Heart left ventricle (tissue), 16 donors: ENCODE results near the gene UMODL1. TPM values are rescaled to one million over a fixed set of nuclear protein-coding genes. Genes with fewer than 3 reads are reported as not detected.

ENCODE experiments used
- ATAC-seq, 4 donors: fragments of 200-7000 bp; cut with Tn5 transposase; one replicate each; pipeline ENCODE4 v1.9.1; 2020 to 2022; ENCODE audit warnings: moderate library complexity in 4 of 4, mild to moderate bottlenecking in 3 of 4, moderate number of reproducible peaks in 1 of 4
- DNase-seq, 5 donors: peaks; one replicate each; pipeline ENCODE4 v3.0.0-alpha.2; 2020
- H3K27ac ChIP-seq, 12 donors: fragments of 200-600 bp; sonication (generic) in 4 of 12; one replicate each; pipeline versions ENCODE4 v1.5.0 to v1.8.0; 2016 to 2022; ENCODE audit warnings: mild to moderate bottlenecking in 2 of 12
- H3K27me3 ChIP-seq, 9 donors: fragments of 200-600 bp; sonication (generic) in 2 of 9; one replicate each; pipeline versions ENCODE4 v1.5.1 to v1.8.0; 2016 to 2022; ENCODE audit warnings: mild to moderate bottlenecking in 3 of 9
- H3K36me3 ChIP-seq, 9 donors: fragments of 200-600 bp; sonication (generic) in 2 of 9; one replicate each; pipeline versions ENCODE4 v1.5.0 to v1.8.0; 2018 to 2022; ENCODE audit warnings: mild to moderate bottlenecking in 2 of 9
- H3K4me1 ChIP-seq, 12 donors: fragments of 200-600 bp; sonication (generic) in 4 of 12; one replicate each; pipeline versions ENCODE4 v1.5.0 to v1.8.0; 2016 to 2022; ENCODE audit warnings: mild to moderate bottlenecking in 3 of 12
- H3K4me3 ChIP-seq, 12 donors: fragments of 200-600 bp; sonication (generic) in 4 of 12; one replicate each; pipeline versions ENCODE4 v1.5.0 to v1.8.0; 2017 to 2022; ENCODE audit warnings: mild to moderate bottlenecking in 9 of 12, moderate library complexity in 4 of 12
- H3K9me3 ChIP-seq, 12 donors: fragments of 200-600 bp; sonication (generic) in 4 of 12; one replicate each; pipeline versions ENCODE4 v1.5.0 to v1.8.0; 2016 to 2022; ENCODE audit warnings: mild to moderate bottlenecking in 1 of 12
- POLR2A ChIP-seq, 2 donors: fragments of 450-650 bp; IDR thresholded peaks; one replicate each; pipeline ENCODE4 v1.6.1; 2017; ENCODE audit warnings: antibody characterized with exemption in 2 of 2, mild to moderate bottlenecking in 2 of 2, moderate library complexity in 2 of 2
- WGBS, 4 donors: extraction: QIAGEN DNeasy Blood & Tissue Kit in 2 of 4; methylation state at CpG; one replicate each; pipeline versions ENCODE4 v1.1.5 to v1.1.7; 2013 to 2018; 5-methylcytosine and 5-hydroxymethylcytosine counted together
- intact Hi-C, 10 donors: fragments of 100-400 bp; cut with DNase I; formaldehyde crosslinking; loops; one replicate each; pipeline versions ENCODE4 v1.11.1 to v1.14.2; 2022
- polyA plus RNA-seq, 2 donors: library from polyadenylated mRNA; stranded (reverse); fragments of 200-250 nt; gene quantifications; one replicate each; pipeline ENCODE4 v1.2.3, GENCODE V29; 2013
- total RNA-seq, 9 donors: library from RNA; depleted of rRNA in 2 of 9; stranded (reverse); fragments of >200 nt in 2 of 9; fragmentation: NEBNext Ultra II Directional in 3 of 9; extraction: Animal tissue kit (Norgen Biotek cat#: 25700) in 3 of 9; gene quantifications; one replicate each; pipeline versions ENCODE4 v1.1.0 to v1.2.4, GENCODE V29; 2016 to 2023
- TF ChIP-seq, protein P1 (sequence below), 12 donors: fragments of 200-600 bp; sonication (generic) in 4 of 12; IDR thresholded peaks; one replicate each; pipeline versions ENCODE4 v1.5.0 to v1.8.0; 2018 to 2022; ENCODE audit warnings: antibody characterized with exemption in 12 of 12, mild to moderate bottlenecking in 5 of 12
- donor health status: ischemic (EF 13 %, LVEDD 7.1; RV severe dilation, severe dysfunction).
- donor health status: healthy with polysubstance abuse.
- donor health status: DM: no; HTN: yes; CAD: no.
- donor health status: DM: no; HTN: no; CAD: no.
- donor health status: ischemic (EF 25% LVEDD 6.9; RV normal size, moderate dysfunction).
- donor health status: ischemic (EF 25% LVEDD 5.7; RV mildly dilated, moderate dysfunction).
- donor health status: healthy.
- donor health status: DM: yes; HTN: yes; CAD: no.
- donor health status: ischemic (EF 35%, LVEDD 5.7; RV mildly dilated, moderate dysfunction).
- donor health status: nonischemic (EF 11% LVEDD 7.7; RV severe dilation, severe dysfunction).
- donor health status: DM: yes; HTN: yes; CAD: no.
- donor health status: PGD.
- donor health status: ischemic (EF 29% LVEDD 5.4; RV normal size, mild dysfunction).
- donor health status: nonischemic (EF 23%, LVEDD 6.1; RV moderate dilation, normal function).

UMODL1 gene
- total and polyA plus RNA-seq, 11 donors = 0.07 to 0.19 TPM; not detected in 9

DNA sequence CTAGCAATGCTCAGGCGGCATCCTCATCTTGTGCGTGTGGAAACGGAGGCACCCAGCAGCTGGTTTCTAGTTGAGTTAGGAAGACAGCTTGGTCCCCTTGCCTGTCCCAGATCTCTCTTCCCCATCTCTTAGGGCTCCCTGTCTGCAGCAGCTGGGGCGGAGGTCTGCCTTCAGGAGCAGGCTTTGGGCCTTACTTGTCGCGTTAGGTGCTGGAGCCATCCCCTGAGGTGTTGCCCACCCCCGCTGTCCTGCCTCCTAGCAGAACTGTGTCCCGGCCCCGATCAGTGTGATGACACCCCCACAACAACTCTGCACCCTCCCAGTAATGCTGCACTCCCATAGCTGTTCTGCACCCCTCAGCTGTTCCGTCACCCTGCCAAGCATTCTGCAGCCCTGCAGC is 40.7 kb downstream of the UMODL1 start:
- Histone ChIP-seq H3K4me1 (peaks cover 0 to 24% (median 4%) of the 10 kb centered on the region in 12 donors), H3K27ac (no peak overlapping the region), H3K4me3 (no peak overlapping the region), H3K9me3 (no peaks in the 10 kb centered on the region), H3K27me3 (peaks cover 0 to 15% (median 0%) of the 10 kb centered on the region in 9 donors), H3K36me3 (no peaks in the 10 kb centered on the region)
- no peak for ATAC-seq
- DNase-seq = no peak
- WGBS, 4 donors = 81 to 90% (median 88%) methylated on average over 7 to 10 of the region's 10 CpGs
- intact Hi-C loops = loop anchor here in 7 of 10 donors (5.0 to 10.0 kb wide), 5 partner anchors 90 to 827 kb away; partner anchors contain the start of gene C2CD2 (in 3 of the 7)
- TF ChIP-seq POLR2A (IDR thresholded peaks at IDR 0.05) = no peak
- TF ChIP-seq, protein P1, sequence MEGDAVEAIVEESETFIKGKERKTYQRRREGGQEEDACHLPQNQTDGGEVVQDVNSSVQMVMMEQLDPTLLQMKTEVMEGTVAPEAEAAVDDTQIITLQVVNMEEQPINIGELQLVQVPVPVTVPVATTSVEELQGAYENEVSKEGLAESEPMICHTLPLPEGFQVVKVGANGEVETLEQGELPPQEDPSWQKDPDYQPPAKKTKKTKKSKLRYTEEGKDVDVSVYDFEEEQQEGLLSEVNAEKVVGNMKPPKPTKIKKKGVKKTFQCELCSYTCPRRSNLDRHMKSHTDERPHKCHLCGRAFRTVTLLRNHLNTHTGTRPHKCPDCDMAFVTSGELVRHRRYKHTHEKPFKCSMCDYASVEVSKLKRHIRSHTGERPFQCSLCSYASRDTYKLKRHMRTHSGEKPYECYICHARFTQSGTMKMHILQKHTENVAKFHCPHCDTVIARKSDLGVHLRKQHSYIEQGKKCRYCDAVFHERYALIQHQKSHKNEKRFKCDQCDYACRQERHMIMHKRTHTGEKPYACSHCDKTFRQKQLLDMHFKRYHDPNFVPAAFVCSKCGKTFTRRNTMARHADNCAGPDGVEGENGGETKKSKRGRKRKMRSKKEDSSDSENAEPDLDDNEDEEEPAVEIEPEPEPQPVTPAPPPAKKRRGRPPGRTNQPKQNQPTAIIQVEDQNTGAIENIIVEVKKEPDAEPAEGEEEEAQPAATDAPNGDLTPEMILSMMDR (IDR thresholded peaks at IDR 0.05) = no peak

DNA sequence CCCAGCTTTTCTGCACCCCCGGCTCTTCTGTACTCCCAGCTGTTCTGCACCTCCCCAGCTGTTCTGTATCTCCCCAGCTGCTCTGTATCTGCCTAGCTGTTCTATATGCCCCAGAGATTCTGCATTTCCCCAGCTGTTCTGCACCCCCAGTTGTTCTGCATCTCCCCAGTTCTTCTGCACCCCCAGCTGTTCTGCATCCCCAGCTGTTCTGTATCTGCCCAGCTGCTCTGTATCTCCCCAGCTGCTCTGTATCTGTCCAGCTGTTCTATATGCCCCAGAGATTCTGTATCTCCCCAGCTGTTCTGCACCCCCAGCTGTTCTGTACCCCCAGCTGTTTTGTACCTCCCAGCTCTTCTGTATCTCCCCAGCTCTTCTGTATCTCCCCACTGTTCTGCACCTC is 41.1 kb downstream of the UMODL1 start:
- TF ChIP-seq, protein P1 (IDR thresholded peaks at IDR 0.05) = no peak
- TF ChIP-seq POLR2A (IDR thresholded peaks at IDR 0.05) = no peak
- no peak for DNase-seq
- Histone ChIP-seq H3K4me1 (peaks cover 0 to 27% (median 7%) of the 10 kb centered on the region in 12 donors), H3K9me3 (no peaks in the 10 kb centered on the region), H3K27ac (no peak overlapping the region), H3K27me3 (peaks cover 0 to 15% (median 0%) of the 10 kb centered on the region in 9 donors), H3K36me3 (no peaks in the 10 kb centered on the region), H3K4me3 (no peak overlapping the region)
- intact Hi-C loops = loop anchor here in 7 of 10 donors (5.0 to 10.0 kb wide), 5 partner anchors 90 to 827 kb away; partner anchors contain the start of gene C2CD2 (in 3 of the 7)
- no peak for ATAC-seq
- WGBS, 4 donors = 77 to 87% (median 84%) methylated on average over 1 of the region's 1 CpG

DNA sequence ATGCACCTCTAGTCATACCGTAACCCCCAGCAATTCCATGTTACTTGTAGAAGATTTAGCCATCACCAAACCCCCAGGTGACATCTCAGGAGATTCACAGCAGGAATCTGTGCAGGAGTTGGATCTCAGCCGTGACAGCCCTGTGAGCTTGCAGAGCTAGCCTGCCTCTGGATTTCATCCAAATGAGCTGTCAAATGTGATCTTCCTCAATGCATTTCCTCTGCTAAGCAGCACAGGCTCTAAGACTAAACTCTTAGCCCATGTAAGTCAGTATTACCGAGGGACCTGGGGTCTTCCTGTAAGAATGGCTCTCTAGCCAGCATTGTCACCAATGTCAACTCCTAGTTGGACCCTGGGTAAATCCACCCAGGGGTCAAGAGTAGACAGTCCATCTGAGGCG is 41.7 kb downstream of the UMODL1 start:
- H3K27ac ChIP-seq = peak overlapping the region in 1 of 12 donors; percentile 37
- no peaks in the 10 kb centered on the region for H3K36me3 ChIP-seq
- intact Hi-C loops = loop anchor here in 7 of 10 donors (5.0 to 10.0 kb wide), 5 partner anchors 91 to 828 kb away; partner anchors contain the start of gene C2CD2 (in 3 of the 7)
- WGBS, 4 donors = 42 to 48% (median 45%) methylated on average over 4 of the region's 4 CpGs
- DNase-seq (no peak), ATAC-seq (no peak)
- H3K27me3 ChIP-seq = peaks cover 0 to 15% (median 0%) of the 10 kb centered on the region in 9 donors
- no peak overlapping the region for H3K4me3 ChIP-seq
- peaks cover 0 to 22% (median 8%) of the 10 kb centered on the region in 12 donors for H3K4me1 ChIP-seq
- no peak for TF ChIP-seq POLR2A (IDR thresholded peaks at IDR 0.05)
- TF ChIP-seq, protein P1 (IDR thresholded peaks at IDR 0.05) = no peak
- no peaks in the 10 kb centered on the region for H3K9me3 ChIP-seq

DNA sequence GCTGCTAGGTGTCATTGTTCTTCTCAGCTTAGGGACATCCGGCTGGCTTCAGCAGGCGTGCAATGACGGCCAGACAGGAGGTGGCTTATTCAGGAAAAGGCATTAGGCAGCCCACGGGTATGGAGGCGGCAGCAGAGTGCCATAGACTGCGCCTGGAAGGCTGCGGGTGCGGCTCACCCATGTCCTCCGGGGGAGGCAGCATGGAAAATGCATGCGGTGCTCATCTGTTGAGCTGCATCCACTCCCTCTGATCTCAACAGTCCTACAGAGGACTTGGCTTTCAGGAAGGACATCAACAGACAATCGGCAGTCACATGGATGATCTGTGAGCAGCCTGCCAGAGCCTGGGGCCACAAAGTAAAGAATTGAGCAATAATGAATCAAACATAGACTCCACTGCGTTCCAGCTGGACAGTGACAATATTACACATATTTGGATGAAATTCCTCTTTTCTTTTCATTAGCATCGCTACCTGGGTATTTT is 42.9 kb downstream of the UMODL1 start:
- H3K4me1 ChIP-seq = peaks cover 0 to 15% (median 6%) of the 10 kb centered on the region in 12 donors
- no peaks in the 10 kb centered on the region for H3K36me3 ChIP-seq
- no peak for TF ChIP-seq POLR2A (IDR thresholded peaks at IDR 0.05)
- TF ChIP-seq, protein P1 (IDR thresholded peaks at IDR 0.05) = peak in 4 of 12 donors; percentile 9 to 19 (median 15)
- H3K9me3 ChIP-seq = no peaks in the 10 kb centered on the region
- intact Hi-C loops = loop anchor here in 7 of 10 donors (5.0 to 10.0 kb wide), 5 partner anchors 92 to 829 kb away; partner anchors contain the start of gene C2CD2 (in 3 of the 7)
- no peak overlapping the region for H3K4me3 ChIP-seq
- DNase-seq (peak in 1 of 5 donors; percentile 54), ATAC-seq (peak in 3 of 4 donors; percentile 9 to 66 (median 19))
- WGBS, 4 donors = 53 to 63% (median 59%) methylated on average over 13 of the region's 13 CpGs
- H3K27ac ChIP-seq = peak overlapping the region in 1 of 12 donors; percentile 37
- H3K27me3 ChIP-seq = peaks cover 0 to 26% (median 9%) of the 10 kb centered on the region in 9 donors
